AG08396 (cell line): ENCODE measurements around the gene ENAM.
"Not testable (repeated sequence)": the region's sequence is repeated elsewhere in the genome, so short reads cannot be mapped to it uniquely, and the experiment has no call there.

Experiments used
- DNase-seq: peaks from one replicate; pipeline ENCODE4 v3.0.0; 2012; ENCODE audit warnings: low spot score, mixed read lengths

Gene ENAM

DNA sequence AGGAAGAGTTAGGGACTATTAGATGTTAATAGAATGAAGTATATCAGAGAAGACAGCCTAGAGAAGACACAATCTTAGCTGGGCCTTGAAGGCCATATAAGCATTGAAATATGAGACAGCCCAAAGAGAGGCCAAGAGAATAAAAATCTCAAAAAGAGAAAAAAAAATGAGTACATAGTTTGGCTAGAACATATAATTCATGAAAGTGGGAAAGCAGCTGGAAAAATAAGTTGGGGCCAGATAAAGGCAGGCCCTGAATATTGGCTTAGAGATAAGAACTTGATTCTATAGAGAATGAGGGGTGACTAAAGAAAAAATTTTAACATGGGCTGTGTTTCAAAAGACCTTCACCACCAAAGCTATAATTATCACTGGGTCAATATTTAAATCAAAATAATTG, 52.4 kb downstream of the ENAM start:
- no peak for DNase-seq

DNA sequence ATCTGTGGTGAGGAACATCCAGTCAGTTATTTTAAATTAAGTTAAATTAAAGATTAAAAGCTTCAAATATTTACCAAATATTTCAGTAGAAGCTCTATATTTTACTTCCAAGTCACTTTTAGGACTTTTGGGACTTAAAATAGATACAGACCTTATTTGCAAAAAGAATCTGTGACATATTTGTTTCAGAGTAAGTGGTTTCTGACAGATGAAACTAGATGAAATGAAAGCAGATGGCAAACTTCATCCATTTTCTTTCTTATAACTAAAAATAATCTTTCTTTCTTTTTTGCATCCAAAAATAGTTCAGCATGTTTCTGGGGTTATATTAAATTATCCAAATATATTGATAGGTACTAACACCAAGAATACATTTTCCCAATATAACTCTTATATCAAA, 53.2 kb downstream of the ENAM start:
- DNase-seq, result no peak

- DNase-seq, result not testable (repeated sequence)
Observed at GRCh38 chr4:70682142-70682541, 53.6 kb downstream of the ENAM start.

DNA sequence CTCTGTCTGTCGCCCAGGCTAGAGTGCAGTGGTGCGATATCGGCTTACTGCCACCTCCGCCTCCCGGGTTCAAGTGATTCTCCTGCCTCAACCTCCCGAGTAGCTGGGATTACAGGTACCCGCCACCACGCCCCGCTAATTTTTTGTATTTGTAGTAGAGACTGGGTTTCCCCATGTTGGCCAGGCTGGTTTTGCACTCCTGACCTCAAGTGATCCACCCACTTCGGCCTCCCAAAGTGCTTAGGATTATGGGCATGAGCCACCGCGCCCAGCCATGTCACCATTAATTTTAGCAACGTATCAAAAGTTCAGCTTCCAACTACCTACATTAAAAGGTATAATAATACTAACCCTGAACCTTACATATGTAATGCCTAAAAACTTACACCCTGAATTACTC, 58.8 kb downstream of the ENAM start:
- no peak for DNase-seq

DNA sequence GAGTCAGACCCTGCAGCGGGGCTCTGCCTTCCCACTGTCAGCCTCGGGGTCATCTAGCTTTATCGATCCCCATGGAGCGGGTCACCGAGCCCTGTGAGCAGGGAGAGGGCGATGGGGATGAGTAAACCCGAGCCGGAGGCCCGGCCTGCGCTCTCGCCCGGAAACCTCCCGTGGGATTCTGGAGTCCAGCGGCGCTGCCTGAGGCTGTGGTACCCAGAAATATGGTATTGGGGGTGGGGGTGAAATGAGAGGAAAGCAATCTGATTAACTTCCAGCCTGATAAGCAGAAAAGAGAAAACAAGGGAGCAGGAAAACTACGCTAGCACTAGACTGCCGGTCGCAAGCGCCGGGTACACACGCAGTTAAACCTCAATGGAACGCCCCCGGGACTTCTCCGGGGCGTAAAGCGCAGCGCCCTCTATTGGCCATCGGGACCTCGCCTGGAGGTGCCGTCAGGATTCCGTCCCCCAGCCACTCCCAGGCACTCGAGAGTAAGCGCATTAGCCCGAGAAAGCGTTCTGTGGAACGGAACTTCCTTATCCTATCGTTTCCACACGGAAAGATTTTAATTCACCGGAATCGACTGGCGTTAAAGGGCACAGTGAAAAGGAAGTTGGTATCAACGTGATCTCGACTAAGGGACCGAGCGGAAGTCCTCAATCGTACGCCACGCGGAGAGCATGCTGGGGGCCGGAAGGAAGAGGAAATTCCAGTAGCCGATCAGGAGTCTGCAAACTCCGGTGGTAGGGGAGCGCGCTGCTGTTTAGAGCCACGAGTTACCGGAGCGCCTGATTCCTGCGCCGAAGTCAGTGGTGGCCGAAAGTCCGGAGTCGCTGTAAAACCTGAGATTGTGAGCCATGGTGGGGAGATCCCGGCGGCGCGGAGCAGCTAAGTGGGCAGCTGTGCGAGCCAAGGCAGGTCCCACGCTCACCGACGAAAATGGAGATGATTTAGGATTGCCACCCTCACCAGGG, 59.6 kb downstream of the ENAM start, which contains the start of gene UTP3:
Gene UTP3, plus strand, starts transcription at position 712 of the 974 bp plus-strand sequence. Its CDS starts 146 bp downstream, at position 858.
- DNase-seq, result peak; percentile 90

DNA sequence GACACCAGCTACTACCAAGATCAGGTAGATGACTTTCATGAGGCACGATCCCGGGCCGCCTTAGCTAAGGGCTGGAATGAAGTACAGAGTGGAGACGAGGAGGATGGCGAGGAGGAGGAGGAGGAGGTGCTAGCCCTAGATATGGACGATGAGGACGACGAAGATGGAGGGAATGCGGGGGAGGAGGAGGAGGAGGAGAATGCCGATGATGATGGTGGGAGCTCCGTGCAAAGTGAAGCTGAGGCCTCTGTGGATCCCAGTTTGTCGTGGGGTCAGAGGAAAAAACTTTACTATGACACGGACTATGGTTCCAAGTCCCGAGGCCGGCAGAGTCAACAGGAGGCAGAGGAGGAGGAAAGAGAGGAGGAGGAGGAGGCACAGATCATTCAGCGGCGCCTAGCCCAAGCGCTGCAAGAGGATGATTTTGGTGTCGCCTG, 60.3 kb downstream of the ENAM start:
- no peak for DNase-seq

GRCh38 chr4:70691661-70692060, 63.1 kb downstream of the ENAM start:
- DNase-seq, result no peak

DNA sequence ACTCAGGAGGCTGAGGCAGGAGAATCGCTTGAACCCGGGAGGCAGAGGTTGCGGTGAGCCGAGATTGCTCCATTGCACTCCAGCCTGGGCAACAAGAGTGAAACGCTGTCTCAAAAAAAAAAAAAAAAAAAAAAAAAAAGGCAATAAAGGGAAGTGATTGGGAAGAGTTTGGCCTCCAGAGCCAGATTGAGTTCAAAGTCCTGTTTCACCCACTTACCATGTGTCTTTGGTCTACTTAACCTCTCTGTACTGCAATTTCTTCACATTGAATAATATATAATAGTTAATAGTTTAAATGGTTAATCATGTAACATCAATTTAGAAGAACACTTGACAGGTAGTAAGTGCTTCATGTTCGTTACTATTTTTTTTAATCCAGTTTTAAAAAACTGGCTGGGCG, 66.1 kb downstream of the ENAM start:
- not testable (repeated sequence) for DNase-seq
